Endothelial cell (in vitro differentiated cells): Measurements from ENCODE around the gene RUNX3. TPM values are rescaled to one million over a fixed set of nuclear protein-coding genes. Genes with fewer than 3 reads are reported as not detected.

Source experiments
- DNase-seq: peaks from one replicate; pipeline ENCODE4 v3.0.0; 2021; ENCODE audit warnings: low spot score
- H3K27ac Mint-ChIP-seq: one replicate; pipeline ENCODE4 v1.8.0; 2021; ENCODE audit warnings: mixed read lengths, inconsistent platforms; ENCODE audit not compliant: unreplicated experiment
- H3K27me3 Mint-ChIP-seq: one replicate; pipeline ENCODE4 v1.8.0; 2021; ENCODE audit warnings: mild to moderate bottlenecking, moderate library complexity, mixed read lengths, inconsistent platforms; ENCODE audit not compliant: unreplicated experiment
- H3K36me3 Mint-ChIP-seq: one replicate; pipeline ENCODE4 v1.8.0; 2021; ENCODE audit warnings: mild to moderate bottlenecking, low read depth, mixed read lengths, inconsistent platforms; ENCODE audit not compliant: unreplicated experiment
- H3K4me1 Mint-ChIP-seq: one replicate; pipeline ENCODE4 v1.8.0; 2021; ENCODE audit warnings: mild to moderate bottlenecking, mixed read lengths, inconsistent platforms; ENCODE audit not compliant: unreplicated experiment
- H3K4me3 Mint-ChIP-seq: one replicate; pipeline ENCODE4 v1.8.0; 2021; ENCODE audit warnings: mild to moderate bottlenecking, mixed read lengths, inconsistent platforms; ENCODE audit not compliant: unreplicated experiment
- H3K9me3 Mint-ChIP-seq: one replicate; pipeline ENCODE4 v1.8.0; 2021; ENCODE audit warnings: mixed read lengths, inconsistent platforms; ENCODE audit not compliant: unreplicated experiment
- CTCF ChIP-seq: fragments of 200-600 bp; sonication (generic); IDR thresholded peaks from one replicate; pipeline ENCODE4 v1.5.0; 2021; ENCODE audit warnings: antibody characterized with exemption; ENCODE audit not compliant: unreplicated experiment
- total RNA-seq: library from RNA; stranded (reverse); fragmentation: NEBNext Ultra II Directional; extraction: Animal tissue kit (Norgen Biotek cat#: 25700); gene quantifications from one replicate; pipeline ENCODE4 v1.2.1, GENCODE V29; 2021; ENCODE audit not compliant: unreplicated experiment

Gene RUNX3
- total RNA-seq, 1 donor from 2014 or later, result 1.8 TPM

- Mint-ChIP-seq H3K36me3 (no peaks in the 10 kb centered on the region), H3K4me3 (no peak overlapping the region), H3K27ac (no peak overlapping the region), H3K27me3 (peaks cover 6% of the 10 kb centered on the region), H3K4me1 (peaks cover 14% of the 10 kb centered on the region), H3K9me3 (no peaks in the 10 kb centered on the region)
- DNase-seq, result no peak
- TF ChIP-seq CTCF, result no peak
Measured at GRCh38 chr1:24860841-24861240, 69.2 kb downstream of the RUNX3 start.

GRCh38 chr1:24859063-24860010 lies 70.7 kb downstream of the RUNX3 start:
- DNase-seq, result no peak
- no peaks in the 10 kb centered on the region for H3K9me3 Mint-ChIP-seq
- TF ChIP-seq CTCF, result no peak
- H3K27me3 Mint-ChIP-seq, result peaks cover 6% of the 10 kb centered on the region
- no peaks in the 10 kb centered on the region for H3K36me3 Mint-ChIP-seq
- no peak overlapping the region for H3K4me3 Mint-ChIP-seq
- H3K4me1 Mint-ChIP-seq, result peaks cover 7% of the 10 kb centered on the region
- no peak overlapping the region for H3K27ac Mint-ChIP-seq

GRCh38 chr1:24858277-24858676 lies 71.8 kb downstream of the RUNX3 start:
- Mint-ChIP-seq H3K9me3 (no peaks in the 10 kb centered on the region), H3K27me3 (peaks cover 2% of the 10 kb centered on the region), H3K4me3 (no peak overlapping the region), H3K27ac (no peak overlapping the region), H3K36me3 (no peaks in the 10 kb centered on the region), H3K4me1 (peaks cover 2% of the 10 kb centered on the region)
- no peak for DNase-seq
- no peak for TF ChIP-seq CTCF

DNA sequence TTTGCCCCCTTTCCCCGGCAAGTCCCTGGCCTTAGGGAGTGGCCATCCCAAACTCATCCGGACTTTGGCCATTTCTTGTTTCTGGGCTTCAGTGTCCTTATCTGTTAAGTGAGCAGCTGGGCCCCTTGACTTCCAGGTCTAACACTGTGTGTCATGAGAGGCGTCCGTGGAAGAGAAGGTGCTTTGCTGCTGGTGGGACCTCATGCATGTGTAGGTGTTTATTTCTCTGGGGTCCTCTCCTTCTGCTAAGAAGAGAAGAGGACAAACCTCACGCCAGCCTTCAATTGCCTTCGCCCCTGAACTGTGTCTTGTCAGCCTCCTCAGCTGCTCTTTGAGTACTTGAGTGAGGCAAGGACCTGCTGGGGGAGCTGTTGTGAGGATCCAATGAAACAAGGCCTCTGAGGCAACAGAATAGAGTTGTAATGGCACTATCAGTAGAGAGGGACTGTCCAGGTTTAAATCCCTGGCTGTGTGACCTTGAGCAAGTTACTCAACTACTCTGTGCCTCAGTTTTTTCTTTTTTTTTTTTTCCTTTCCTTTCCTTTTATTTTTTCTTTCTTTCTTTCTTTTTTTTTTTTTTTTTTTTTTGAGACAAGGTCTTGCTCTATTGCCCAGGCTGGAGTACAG lies 72.5 kb downstream of the RUNX3 start:
- Mint-ChIP-seq H3K9me3 (no peaks in the 10 kb centered on the region), H3K4me1 (no peaks in the 10 kb centered on the region), H3K27me3 (peaks cover 2% of the 10 kb centered on the region), H3K4me3 (no peak overlapping the region), H3K27ac (no peak overlapping the region), H3K36me3 (no peaks in the 10 kb centered on the region)
- TF ChIP-seq CTCF, result no peak
- no peak for DNase-seq
